ENCODE data around the gene MVB12A.

GRCh38 chr19:17471410-17472125 lies 51.7 kb downstream of the MVB12A start:
- TF ChIP-seq SIN3A (IDR thresholded peaks at IDR 0.05; ENCODE audit: borderline replicate concordance, insufficient read depth, low read length) (no peak), POLR2AphosphoS5 (IDR thresholded peaks at IDR 0.05; ENCODE audit: low read depth, low read length) (no peak), TAF1 (IDR thresholded peaks at IDR 0.05; ENCODE audit: borderline replicate concordance, insufficient read depth, low read length) (no peak), FOXP2 (optimal IDR thresholded peaks at IDR 0.05; ENCODE audit: borderline replicate concordance, extremely low read depth, extremely low read length, insufficient read depth) (no peak)
- TF ChIP-seq, protein P1, sequence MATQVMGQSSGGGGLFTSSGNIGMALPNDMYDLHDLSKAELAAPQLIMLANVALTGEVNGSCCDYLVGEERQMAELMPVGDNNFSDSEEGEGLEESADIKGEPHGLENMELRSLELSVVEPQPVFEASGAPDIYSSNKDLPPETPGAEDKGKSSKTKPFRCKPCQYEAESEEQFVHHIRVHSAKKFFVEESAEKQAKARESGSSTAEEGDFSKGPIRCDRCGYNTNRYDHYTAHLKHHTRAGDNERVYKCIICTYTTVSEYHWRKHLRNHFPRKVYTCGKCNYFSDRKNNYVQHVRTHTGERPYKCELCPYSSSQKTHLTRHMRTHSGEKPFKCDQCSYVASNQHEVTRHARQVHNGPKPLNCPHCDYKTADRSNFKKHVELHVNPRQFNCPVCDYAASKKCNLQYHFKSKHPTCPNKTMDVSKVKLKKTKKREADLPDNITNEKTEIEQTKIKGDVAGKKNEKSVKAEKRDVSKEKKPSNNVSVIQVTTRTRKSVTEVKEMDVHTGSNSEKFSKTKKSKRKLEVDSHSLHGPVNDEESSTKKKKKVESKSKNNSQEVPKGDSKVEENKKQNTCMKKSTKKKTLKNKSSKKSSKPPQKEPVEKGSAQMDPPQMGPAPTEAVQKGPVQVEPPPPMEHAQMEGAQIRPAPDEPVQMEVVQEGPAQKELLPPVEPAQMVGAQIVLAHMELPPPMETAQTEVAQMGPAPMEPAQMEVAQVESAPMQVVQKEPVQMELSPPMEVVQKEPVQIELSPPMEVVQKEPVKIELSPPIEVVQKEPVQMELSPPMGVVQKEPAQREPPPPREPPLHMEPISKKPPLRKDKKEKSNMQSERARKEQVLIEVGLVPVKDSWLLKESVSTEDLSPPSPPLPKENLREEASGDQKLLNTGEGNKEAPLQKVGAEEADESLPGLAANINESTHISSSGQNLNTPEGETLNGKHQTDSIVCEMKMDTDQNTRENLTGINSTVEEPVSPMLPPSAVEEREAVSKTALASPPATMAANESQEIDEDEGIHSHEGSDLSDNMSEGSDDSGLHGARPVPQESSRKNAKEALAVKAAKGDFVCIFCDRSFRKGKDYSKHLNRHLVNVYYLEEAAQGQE (IDR thresholded peaks at IDR 0.05; ENCODE audit: insufficient read depth in 1 of 2, low read depth in 2 of 2, low read length in 2 of 2), result no peak

All from PFSK-1 (cell line).